Sigmoid colon (tissue), 7 donors: ENCODE data around the gene TTN. TPM values are rescaled to one million over a fixed set of nuclear protein-coding genes. Genes with fewer than 3 reads are reported as not detected.

ENCODE experiments used
- DNase-seq: peaks from one replicate; pipeline ENCODE4 v3.0.0-alpha.2; 2019
- H3K27ac ChIP-seq, 4 donors: fragments of 200-600 bp; sonication (generic); one replicate each; pipeline ENCODE4 v1.5.1; 2016 to 2019; ENCODE audit warnings: mild to moderate bottlenecking in 1 of 4
- H3K27me3 ChIP-seq, 3 donors: fragments of 200-600 bp; sonication (generic); one replicate each; pipeline ENCODE4 v1.5.1; 2019; ENCODE audit warnings: mild to moderate bottlenecking in 1 of 3
- H3K36me3 ChIP-seq, 4 donors: fragments of 200-600 bp; sonication (generic); one replicate each; pipeline ENCODE4 v1.5.1; 2016 to 2019
- H3K4me1 ChIP-seq, 4 donors: fragments of 200-600 bp; sonication (generic); one replicate each; pipeline ENCODE4 v1.5.1; 2017 to 2019
- H3K4me3 ChIP-seq, 4 donors: fragments of 200-600 bp; sonication (generic); one replicate each; pipeline ENCODE4 v1.5.1; 2017 to 2019; ENCODE audit warnings: mild to moderate bottlenecking in 2 of 4, moderate library complexity in 1 of 4
- H3K9me3 ChIP-seq, 4 donors: fragments of 200-600 bp in 3 of 4; sonication (generic) in 3 of 4; one replicate each; pipeline versions ENCODE4 v1.5.1 to v1.6.1; 2013 to 2019
- EP300 ChIP-seq, 4 donors: sonication (generic); formaldehyde crosslinking; IDR thresholded peaks; one replicate each; pipeline ENCODE4 v1.6.1; 2017; ENCODE audit warnings: antibody characterized with exemption in 4 of 4
- POLR2A ChIP-seq, 2 donors: fragments of 450-650 bp; IDR thresholded peaks; one replicate each; pipeline ENCODE4 v1.6.1; 2016; ENCODE audit warnings: antibody characterized with exemption in 2 of 2, mild to moderate bottlenecking in 2 of 2, moderate library complexity in 2 of 2
- POLR2AphosphoS5 ChIP-seq, 4 donors: sonication (generic); formaldehyde crosslinking; IDR thresholded peaks; one replicate each; pipeline ENCODE4 v1.6.1; 2017; ENCODE audit warnings: antibody characterized with exemption in 4 of 4
- WGBS, 2 donors: extraction: QIAGEN DNeasy Blood & Tissue Kit; methylation state at CpG; one replicate each; pipeline ENCODE4 v1.1.7; 2013; 5-methylcytosine and 5-hydroxymethylcytosine counted together
- intact Hi-C: fragments of 100-400 bp; cut with DNase I; formaldehyde crosslinking; loops from one replicate; pipeline ENCODE4 v1.15.1; 2023
- polyA plus RNA-seq, 3 donors: library from polyadenylated mRNA; stranded (reverse); fragments of 200-250 nt; gene quantifications; one replicate each; pipeline ENCODE4 v1.2.3, GENCODE V29; 2013
- total RNA-seq, 4 donors: library from RNA; depleted of rRNA; stranded (reverse); fragments of >200 nt; gene quantifications; one replicate each; pipeline ENCODE4 v1.1.0, GENCODE V29; 2016
- TF ChIP-seq, protein P1 (sequence below), 4 experiments: fragments of 450-650 bp in 3 of 4; fragments of 200-600 bp in 1 of 4; IDR thresholded peaks; one replicate each; pipeline ENCODE4 v1.5.1; 2016 to 2019; ENCODE audit warnings: antibody characterized with exemption in 4 of 4, mild to moderate bottlenecking in 3 of 4, moderate library complexity in 2 of 4
- donor health status: healthy with polysubstance abuse.
- donor health status: Bipolar disorder and iron deficiency.
- donor health status: healthy.

The TTN gene
- total and polyA plus RNA-seq, 7 donors = under 0.01 to 20.2 (median 6.7) TPM

DNA sequence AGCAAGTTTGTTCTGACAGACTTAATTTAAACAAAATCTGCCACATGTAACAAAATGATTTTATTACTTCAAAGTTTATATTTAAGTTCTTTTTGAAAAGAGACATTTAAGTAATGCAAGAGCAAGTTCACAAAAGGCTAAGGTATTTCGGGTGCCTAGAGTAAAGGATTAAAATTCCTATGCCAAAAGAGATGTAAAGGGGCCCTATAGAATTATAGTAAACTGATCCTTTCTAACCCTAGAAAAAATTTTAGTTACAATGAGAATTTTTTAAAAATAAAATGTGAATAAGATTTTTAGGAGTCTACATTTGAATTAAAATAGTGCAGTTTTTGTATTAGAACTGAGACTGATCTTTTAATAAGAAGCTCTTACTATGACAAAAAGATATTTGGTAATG is 179.8 kb downstream of the TTN start:
- DNase-seq = no peak
- no peak for TF ChIP-seq EP300 (IDR thresholded peaks at IDR 0.05)
- TF ChIP-seq POLR2A (IDR thresholded peaks at IDR 0.05) = no peak
- no peak for TF ChIP-seq POLR2AphosphoS5 (IDR thresholded peaks at IDR 0.05)
- TF ChIP-seq, protein P1, sequence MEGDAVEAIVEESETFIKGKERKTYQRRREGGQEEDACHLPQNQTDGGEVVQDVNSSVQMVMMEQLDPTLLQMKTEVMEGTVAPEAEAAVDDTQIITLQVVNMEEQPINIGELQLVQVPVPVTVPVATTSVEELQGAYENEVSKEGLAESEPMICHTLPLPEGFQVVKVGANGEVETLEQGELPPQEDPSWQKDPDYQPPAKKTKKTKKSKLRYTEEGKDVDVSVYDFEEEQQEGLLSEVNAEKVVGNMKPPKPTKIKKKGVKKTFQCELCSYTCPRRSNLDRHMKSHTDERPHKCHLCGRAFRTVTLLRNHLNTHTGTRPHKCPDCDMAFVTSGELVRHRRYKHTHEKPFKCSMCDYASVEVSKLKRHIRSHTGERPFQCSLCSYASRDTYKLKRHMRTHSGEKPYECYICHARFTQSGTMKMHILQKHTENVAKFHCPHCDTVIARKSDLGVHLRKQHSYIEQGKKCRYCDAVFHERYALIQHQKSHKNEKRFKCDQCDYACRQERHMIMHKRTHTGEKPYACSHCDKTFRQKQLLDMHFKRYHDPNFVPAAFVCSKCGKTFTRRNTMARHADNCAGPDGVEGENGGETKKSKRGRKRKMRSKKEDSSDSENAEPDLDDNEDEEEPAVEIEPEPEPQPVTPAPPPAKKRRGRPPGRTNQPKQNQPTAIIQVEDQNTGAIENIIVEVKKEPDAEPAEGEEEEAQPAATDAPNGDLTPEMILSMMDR (IDR thresholded peaks at IDR 0.05) = no peak
- Histone ChIP-seq H3K9me3 (peaks cover 0 to 3% (median 0%) of the 10 kb centered on the region in 4 donors), H3K4me3 (no peak overlapping the region), H3K4me1 (peaks cover 0 to 4% (median 0%) of the 10 kb centered on the region in 4 donors), H3K36me3 (no peaks in the 10 kb centered on the region), H3K27ac (no peak overlapping the region), H3K27me3 (no peaks in the 10 kb centered on the region)
- WGBS, 2 donors = 88 to 92% methylated on average over 1 of the region's 1 CpG
- intact Hi-C loops = no loop called here

DNA sequence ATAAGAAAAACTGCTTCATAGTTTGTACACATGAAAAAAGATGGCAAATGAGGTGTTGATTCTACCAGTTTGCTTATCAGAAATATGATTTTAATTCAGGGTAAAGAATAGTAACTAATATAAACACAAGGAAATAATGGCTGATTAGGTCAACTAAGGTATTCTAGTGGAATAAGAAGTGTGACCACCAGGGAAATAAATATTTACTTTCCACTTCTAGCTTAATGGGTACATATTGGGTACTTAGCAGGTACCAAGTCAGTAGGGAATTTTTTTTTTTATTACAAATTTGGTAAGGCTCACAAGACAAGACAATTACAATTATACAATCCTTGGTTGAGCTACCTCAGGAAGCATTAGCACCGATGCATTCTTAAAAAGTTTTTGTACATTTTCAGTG is 191.3 kb downstream of the TTN start:
- no peaks in the 10 kb centered on the region for H3K4me1 ChIP-seq
- H3K27ac ChIP-seq = no peak overlapping the region
- DNase-seq = no peak
- no peaks in the 10 kb centered on the region for H3K36me3 ChIP-seq
- no peaks in the 10 kb centered on the region for H3K9me3 ChIP-seq
- H3K4me3 ChIP-seq = no peak overlapping the region
- TF ChIP-seq POLR2A (IDR thresholded peaks at IDR 0.05) = no peak
- WGBS, 2 donors = 91 to 96% methylated on average over 1 of the region's 1 CpG
- no peaks in the 10 kb centered on the region for H3K27me3 ChIP-seq
- intact Hi-C loops = no loop called here

DNA sequence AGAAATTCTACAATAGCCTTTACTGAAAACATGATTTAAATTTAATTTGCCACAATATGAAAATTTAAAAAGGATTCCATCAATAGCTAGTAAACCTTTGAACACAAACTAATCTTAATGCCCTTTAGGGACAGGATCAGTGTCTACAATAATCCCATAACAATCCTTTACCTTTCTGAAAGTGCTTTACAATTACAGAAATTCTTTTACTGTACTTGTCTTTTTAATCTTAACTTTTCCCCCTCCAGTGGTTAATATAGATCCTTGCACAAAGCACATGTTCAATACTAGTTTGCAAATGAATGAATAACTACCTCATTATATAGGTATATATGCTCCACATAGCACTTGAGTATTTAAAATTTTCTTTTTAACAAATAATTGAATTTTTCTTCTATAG is 204.3 kb downstream of the TTN start:
- intact Hi-C loops = no loop called here
- Histone ChIP-seq H3K4me1 (no peaks in the 10 kb centered on the region), H3K27me3 (no peaks in the 10 kb centered on the region), H3K9me3 (no peaks in the 10 kb centered on the region), H3K27ac (no peak overlapping the region), H3K36me3 (peaks cover 0 to 47% (median 2%) of the 10 kb centered on the region in 4 donors), H3K4me3 (no peak overlapping the region)
- TF ChIP-seq, protein P1 (IDR thresholded peaks at IDR 0.05) = no peak
- TF ChIP-seq EP300 (IDR thresholded peaks at IDR 0.05) = no peak
- TF ChIP-seq POLR2A (IDR thresholded peaks at IDR 0.05) = no peak
- TF ChIP-seq POLR2AphosphoS5 (IDR thresholded peaks at IDR 0.05) = no peak
- DNase-seq = no peak

DNA sequence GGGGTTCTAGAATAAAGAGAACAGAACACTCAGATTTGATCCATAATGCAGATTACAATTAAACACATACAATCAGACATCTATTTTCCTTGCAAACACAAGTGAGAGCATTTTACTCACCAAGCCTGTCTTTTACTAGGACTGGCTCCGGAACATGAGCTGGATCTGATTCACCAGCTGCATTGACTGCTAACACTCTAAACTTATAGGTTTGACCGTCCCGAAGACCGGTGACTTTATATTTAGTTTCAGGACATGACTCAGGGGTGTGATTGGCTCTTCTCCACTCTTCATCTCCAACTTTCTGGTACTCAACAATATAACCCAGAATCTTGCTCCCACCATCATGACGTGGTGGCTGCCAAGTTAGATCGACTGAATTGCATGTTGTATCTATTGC is 214.6 kb downstream of the TTN start:
- 96 to 97% methylated on average over 6 of the region's 6 CpGs for WGBS, 2 donors
- peaks cover 0 to 2% (median 0%) of the 10 kb centered on the region in 4 donors for H3K36me3 ChIP-seq
- intact Hi-C loops = no loop called here
- no peaks in the 10 kb centered on the region for H3K9me3 ChIP-seq
- no peaks in the 10 kb centered on the region for H3K4me1 ChIP-seq
- H3K27me3 ChIP-seq = no peaks in the 10 kb centered on the region
- H3K27ac ChIP-seq = no peak overlapping the region
- TF ChIP-seq EP300 (IDR thresholded peaks at IDR 0.05) (no peak), POLR2AphosphoS5 (IDR thresholded peaks at IDR 0.05) (no peak), POLR2A (IDR thresholded peaks at IDR 0.05) (no peak)
- TF ChIP-seq, protein P1 (IDR thresholded peaks at IDR 0.05) = no peak
- DNase-seq = no peak
- H3K4me3 ChIP-seq = no peak overlapping the region

DNA sequence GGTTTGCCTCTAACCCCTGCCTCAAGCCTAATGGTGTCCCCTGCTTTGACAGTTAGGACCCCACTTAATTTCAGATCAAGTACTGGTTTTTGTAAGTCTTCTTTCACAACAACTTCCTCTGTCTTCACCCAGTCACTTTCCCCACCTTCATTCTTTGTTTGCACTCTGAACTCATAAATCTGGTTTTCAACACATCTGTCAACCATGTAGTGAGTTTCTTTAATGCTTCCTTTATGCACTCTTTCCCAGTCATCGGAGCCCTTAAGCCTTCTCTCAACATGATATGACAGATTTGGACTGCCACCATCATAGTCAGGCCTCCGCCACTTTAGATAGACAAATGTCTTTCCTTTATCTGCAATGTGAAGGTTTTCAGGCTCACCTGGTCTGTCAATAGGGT is 217.9 kb downstream of the TTN start:
- TF ChIP-seq EP300 (IDR thresholded peaks at IDR 0.05) (no peak), POLR2A (IDR thresholded peaks at IDR 0.05) (no peak), POLR2AphosphoS5 (IDR thresholded peaks at IDR 0.05) (no peak)
- TF ChIP-seq, protein P1 (IDR thresholded peaks at IDR 0.05) = no peak
- no peaks in the 10 kb centered on the region for H3K4me1 ChIP-seq
- no peak overlapping the region for H3K4me3 ChIP-seq
- intact Hi-C loops = no loop called here
- no peak overlapping the region for H3K27ac ChIP-seq
- DNase-seq = no peak
- WGBS, 2 donors = 81 to 83% methylated on average over 2 of the region's 2 CpGs
- peaks cover 0 to 4% (median 0%) of the 10 kb centered on the region in 4 donors for H3K36me3 ChIP-seq
- no peaks in the 10 kb centered on the region for H3K27me3 ChIP-seq
- no peaks in the 10 kb centered on the region for H3K9me3 ChIP-seq
